Measurements from ENCODE around the gene SGMS1. TPM values are rescaled to one million over a fixed set of nuclear protein-coding genes. Genes with fewer than 3 reads are reported as not detected.
A peak's percentile ranks its signal among the peaks of the same experiment; 100 is the strongest.

The SGMS1 gene
- total and polyA plus RNA-seq, 12 donors, result 7.3 to 24.3 (median 17.1) TPM

DNA sequence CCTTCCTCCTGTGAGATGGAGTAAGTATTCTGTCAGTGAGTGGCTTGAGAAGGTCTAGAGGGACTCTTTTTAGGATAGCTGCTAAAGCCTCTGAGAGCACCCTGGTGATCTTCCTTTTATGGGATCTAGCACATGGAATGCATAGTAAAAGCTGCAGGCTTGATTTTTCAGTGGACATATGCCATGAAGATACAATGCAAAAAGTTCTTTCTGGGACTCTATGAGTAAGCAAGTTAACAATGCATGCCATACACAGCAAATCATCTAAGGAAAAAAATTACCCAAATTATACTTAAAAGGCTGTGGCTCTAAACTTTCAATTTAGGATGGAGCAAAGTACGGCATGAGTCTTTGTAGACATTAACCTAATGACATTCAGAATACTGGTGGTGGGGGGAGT lies 154.5 kb downstream of the SGMS1 start:
- Histone ChIP-seq H3K4me1 (peaks cover 0 to 58% (median 51%) of the 10 kb centered on the region in 9 donors), H3K36me3 (no peaks in the 10 kb centered on the region), H3K27ac (no peak overlapping the region), H3K9me3 (no peaks in the 10 kb centered on the region), H3K27me3 (no peaks in the 10 kb centered on the region), H3K4me3 (no peak overlapping the region)
- ATAC-seq (peak in 1 of 8 donors; percentile 20), DNase-seq (no peak)
- intact Hi-C loops (cut with DNase I), result no loop called here
- no peak for TF ChIP-seq CTCF (IDR thresholded peaks at IDR 0.05)
- WGBS, 2 donors, result 93 to 95% methylated on average over 1 of the region's 1 CpG

- TF ChIP-seq CTCF (IDR thresholded peaks at IDR 0.05), result no peak
- peaks cover 0 to 53% (median 44%) of the 10 kb centered on the region in 9 donors for H3K4me1 ChIP-seq
- WGBS, 2 donors, result 95 to 98% methylated on average over 1 of the region's 1 CpG
- H3K27me3 ChIP-seq, result no peaks in the 10 kb centered on the region
- H3K27ac ChIP-seq, result no peak overlapping the region
- intact Hi-C loops (cut with DNase I), result no loop called here
- H3K36me3 ChIP-seq, result no peaks in the 10 kb centered on the region
- no peak overlapping the region for H3K4me3 ChIP-seq
- no peak for DNase-seq
- no peak for ATAC-seq
- H3K9me3 ChIP-seq, result no peaks in the 10 kb centered on the region
Observed at GRCh38 chr10:50467209-50467608, 156.5 kb downstream of the SGMS1 start.

GRCh38 chr10:50464004-50464409 lies 159.7 kb downstream of the SGMS1 start:
- intact Hi-C loops (cut with DNase I), result no loop called here
- DNase-seq (no peak), ATAC-seq (peak in 5 of 8 donors; percentile 19 to 59 (median 41))
- WGBS, 2 donors, result 95 to 97% methylated on average over 1 of the region's 1 CpG
- no peak for TF ChIP-seq CTCF (IDR thresholded peaks at IDR 0.05)
- H3K36me3 ChIP-seq, result peaks cover 0 to 13% (median 5%) of the 10 kb centered on the region in 9 donors
- no peaks in the 10 kb centered on the region for H3K9me3 ChIP-seq
- no peak overlapping the region for H3K27ac ChIP-seq
- no peak overlapping the region for H3K4me3 ChIP-seq
- peaks cover 0 to 33% (median 18%) of the 10 kb centered on the region in 9 donors for H3K4me1 ChIP-seq
- H3K27me3 ChIP-seq, result no peaks in the 10 kb centered on the region

DNA sequence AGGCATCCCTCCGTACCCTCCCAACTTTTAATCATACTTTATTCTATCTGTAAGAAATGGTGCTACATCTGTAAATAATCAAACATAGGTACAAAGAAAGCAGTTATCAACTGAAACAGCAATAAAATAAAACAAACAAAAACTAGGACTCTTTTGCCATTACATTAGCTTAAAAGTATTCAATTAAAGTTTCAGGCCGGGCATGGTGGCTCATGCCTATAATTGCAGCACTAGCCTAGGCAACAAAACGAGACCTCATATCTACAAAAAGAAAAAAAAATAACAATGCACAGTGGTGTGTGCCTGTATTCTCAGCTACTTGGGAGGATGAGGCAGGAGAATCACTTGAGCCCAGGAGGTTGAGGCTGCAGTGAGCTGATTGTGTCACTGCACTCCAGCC lies 161.9 kb downstream of the SGMS1 start:
- no peak overlapping the region for H3K27ac ChIP-seq
- peaks cover 0 to 18% (median 0%) of the 10 kb centered on the region in 9 donors for H3K4me1 ChIP-seq
- WGBS, 2 donors, result 96 to 97% methylated on average over 3 of the region's 3 CpGs
- H3K36me3 ChIP-seq, result peaks cover 0 to 15% (median 5%) of the 10 kb centered on the region in 9 donors
- H3K9me3 ChIP-seq, result no peaks in the 10 kb centered on the region
- intact Hi-C loops (cut with DNase I), result no loop called here
- TF ChIP-seq CTCF (IDR thresholded peaks at IDR 0.05), result no peak
- H3K27me3 ChIP-seq, result no peaks in the 10 kb centered on the region
- DNase-seq, result no peak
- ATAC-seq, result no peak
- H3K4me3 ChIP-seq, result no peak overlapping the region

Data from heart right ventricle (tissue), 16 donors.